Uterus (tissue), 2 donors: Measurements from ENCODE around the gene ZCWPW1.

Experiments used
- POLR2A ChIP-seq, 2 donors: fragments of 450-650 bp; IDR thresholded peaks; one replicate each; pipeline ENCODE4 v1.6.1; 2016; ENCODE audit warnings: antibody characterized with exemption in 2 of 2, mild to moderate bottlenecking in 1 of 2, moderate library complexity in 1 of 2
- TF ChIP-seq, protein P1 (sequence below), 4 experiments: fragments of 200-600 bp in 2 of 4; fragments of 450-650 bp in 2 of 4; sonication (generic) in 2 of 4; IDR thresholded peaks; one replicate each; pipeline ENCODE4 v1.5.1; 2016 to 2019; ENCODE audit warnings: antibody characterized with exemption in 4 of 4, mild to moderate bottlenecking in 2 of 4, moderate library complexity in 1 of 4

GRCh38 chr7:100423315-100423714 is 5.2 kb downstream of the ZCWPW1 start:
- TF ChIP-seq, protein P1, sequence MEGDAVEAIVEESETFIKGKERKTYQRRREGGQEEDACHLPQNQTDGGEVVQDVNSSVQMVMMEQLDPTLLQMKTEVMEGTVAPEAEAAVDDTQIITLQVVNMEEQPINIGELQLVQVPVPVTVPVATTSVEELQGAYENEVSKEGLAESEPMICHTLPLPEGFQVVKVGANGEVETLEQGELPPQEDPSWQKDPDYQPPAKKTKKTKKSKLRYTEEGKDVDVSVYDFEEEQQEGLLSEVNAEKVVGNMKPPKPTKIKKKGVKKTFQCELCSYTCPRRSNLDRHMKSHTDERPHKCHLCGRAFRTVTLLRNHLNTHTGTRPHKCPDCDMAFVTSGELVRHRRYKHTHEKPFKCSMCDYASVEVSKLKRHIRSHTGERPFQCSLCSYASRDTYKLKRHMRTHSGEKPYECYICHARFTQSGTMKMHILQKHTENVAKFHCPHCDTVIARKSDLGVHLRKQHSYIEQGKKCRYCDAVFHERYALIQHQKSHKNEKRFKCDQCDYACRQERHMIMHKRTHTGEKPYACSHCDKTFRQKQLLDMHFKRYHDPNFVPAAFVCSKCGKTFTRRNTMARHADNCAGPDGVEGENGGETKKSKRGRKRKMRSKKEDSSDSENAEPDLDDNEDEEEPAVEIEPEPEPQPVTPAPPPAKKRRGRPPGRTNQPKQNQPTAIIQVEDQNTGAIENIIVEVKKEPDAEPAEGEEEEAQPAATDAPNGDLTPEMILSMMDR (IDR thresholded peaks at IDR 0.05), result no peak
- TF ChIP-seq POLR2A (IDR thresholded peaks at IDR 0.05), result no peak
